Neural cell (in vitro differentiated cells): Measurements from ENCODE around the gene TBX2. TPM values are rescaled to one million over a fixed set of nuclear protein-coding genes. Genes with fewer than 3 reads are reported as not detected.

Experiments used
- H2AFZ ChIP-seq: fragments of 200-600, 300-800 bp; sonication (generic), shearing (Covaris generic); 2 replicates; pipeline ENCODE4 v1.6.0; 2014; ENCODE audit warnings: low read depth, mild to moderate bottlenecking, antibody characterized with exemption, low read length, moderate library complexity
- H3F3A ChIP-seq: fragments of 200-600 bp; shearing (Covaris generic); 2 replicates; pipeline ENCODE4 v1.6.1; 2016; ENCODE audit warnings: mild to moderate bottlenecking, moderate library complexity, mixed read lengths, antibody characterized with exemption, low read length; ENCODE audit not compliant: insufficient read depth, poor library complexity, severe bottlenecking
- H3K27ac ChIP-seq: fragments of 200-600, 300-800 bp; sonication (generic), shearing (Covaris generic); 2 replicates; pipeline ENCODE4 v1.5.1; 2014; ENCODE audit warnings: mild to moderate bottlenecking, low read length, moderate library complexity
- H3K27me3 ChIP-seq: fragments of 300-800, 200-600 bp; sonication (generic), shearing (Covaris generic); 2 replicates; pipeline ENCODE4 v1.6.0; 2014; ENCODE audit warnings: mild to moderate bottlenecking, low read depth, low read length, moderate library complexity; ENCODE audit not compliant: insufficient read depth
- H3K36me3 ChIP-seq: fragments of 300-800, 200-600 bp; sonication (generic), shearing (Covaris generic); 2 replicates; pipeline ENCODE4 v1.5.1; 2014; ENCODE audit warnings: mild to moderate bottlenecking, antibody characterized with exemption, low read length, moderate library complexity; ENCODE audit not compliant: insufficient read depth
- H3K4me2 ChIP-seq: fragments of 300-800, 200-600 bp; sonication (generic), shearing (Covaris generic); 2 replicates; pipeline ENCODE4 v1.6.0; 2014; ENCODE audit warnings: mild to moderate bottlenecking, low read length
- H3K4me3 ChIP-seq: fragments of 300-800, 200-600 bp; sonication (generic), shearing (Covaris generic); 2 replicates; pipeline ENCODE4 v1.5.1; 2014; ENCODE audit warnings: mild to moderate bottlenecking, low read length, moderate library complexity
- H3K79me2 ChIP-seq: fragments of 200-600 bp; shearing (Covaris generic); replicated peaks from 2 replicates; pipeline ENCODE4 v1.6.0; 2014; ENCODE audit warnings: mild to moderate bottlenecking, low read length, moderate library complexity; ENCODE audit not compliant: insufficient read depth
- H3K9ac ChIP-seq: fragments of 300-800, 200-600 bp; sonication (generic), shearing (Covaris generic); 2 replicates; pipeline ENCODE4 v1.6.1; 2016; ENCODE audit warnings: mild to moderate bottlenecking, low read length, mixed read lengths
- H3K9me2 ChIP-seq: fragments of 200-600 bp; shearing (Covaris generic); 2 replicates; pipeline ENCODE4 v1.6.1; 2016; ENCODE audit warnings: mild to moderate bottlenecking, low read length, mixed read lengths; ENCODE audit not compliant: insufficient read depth
- H3K9me3 ChIP-seq: fragments of 200-600, 300-800 bp; sonication (generic), shearing (Covaris generic); 2 replicates; pipeline ENCODE4 v1.6.1; 2016; ENCODE audit warnings: mild to moderate bottlenecking, mixed run types, low read length, moderate library complexity, mixed read lengths
- H4K20me1 ChIP-seq: fragments of 200-600 bp; shearing (Covaris generic); 2 replicates; pipeline ENCODE4 v1.6.1; 2016; ENCODE audit warnings: mild to moderate bottlenecking, mixed run types; ENCODE audit not compliant: insufficient read depth
- EP300 ChIP-seq: fragments of 450-650 bp; conservative IDR thresholded peaks from 2 replicates; pipeline ENCODE4 v1.6.1; 2014; ENCODE audit warnings: antibody characterized with exemption, mild to moderate bottlenecking, moderate library complexity; ENCODE audit not compliant: poor library complexity, severe bottlenecking
- EZH2 ChIP-seq: fragments of 200-600, 300-800 bp; shearing (Covaris generic), sonication (generic); IDR thresholded peaks from 2 replicates; pipeline ENCODE4 v1.6.1; 2014; ENCODE audit warnings: antibody characterized with exemption, low read length, borderline replicate concordance, mild to moderate bottlenecking; ENCODE audit not compliant: insufficient read depth, poor library complexity, severe bottlenecking
- MXI1 ChIP-seq: fragments of 450-650 bp; conservative IDR thresholded peaks from 2 replicates; pipeline ENCODE4 v1.6.1; 2014; ENCODE audit warnings: antibody characterized with exemption, mild to moderate bottlenecking; ENCODE audit not compliant: poor library complexity, severe bottlenecking
- POLR2AphosphoS5 ChIP-seq: IDR thresholded peaks from 2 replicates; pipeline ENCODE4 v1.6.1; 2012
- RAD21 ChIP-seq: fragments of 450-650 bp; conservative IDR thresholded peaks from 2 replicates; pipeline ENCODE4 v1.6.1; 2014; ENCODE audit warnings: antibody characterized with exemption, mild to moderate bottlenecking, moderate library complexity
- REST ChIP-seq: IDR thresholded peaks from 2 replicates; pipeline ENCODE4 v1.6.1; 2012; ENCODE audit warnings: borderline replicate concordance
- SMC3 ChIP-seq: fragments of 450-650 bp; conservative IDR thresholded peaks from 2 replicates; pipeline ENCODE4 v1.6.1; 2014; ENCODE audit warnings: antibody characterized with exemption, mild to moderate bottlenecking, moderate library complexity; ENCODE audit not compliant: poor library complexity
- TAF1 ChIP-seq: IDR thresholded peaks from 2 replicates; pipeline ENCODE4 v1.6.1; 2012; ENCODE audit warnings: low read depth
- polyA plus RNA-seq: library from polyadenylated mRNA; depleted of rRNA; stranded (reverse); fragments of >200 nt; gene quantifications from 2 replicates; pipeline ENCODE4 v1.2.3, GENCODE V29; 2014
- TF ChIP-seq, protein P1 (sequence below): fragments of 450-650 bp; IDR thresholded peaks from 2 replicates; pipeline ENCODE4 v1.5.1; 2014; ENCODE audit warnings: antibody characterized with exemption, mild to moderate bottlenecking, moderate library complexity; ENCODE audit not compliant: poor library complexity, severe bottlenecking

Gene TBX2
- polyA plus RNA-seq, 1 donor from 2014 or later: not detected

DNA sequence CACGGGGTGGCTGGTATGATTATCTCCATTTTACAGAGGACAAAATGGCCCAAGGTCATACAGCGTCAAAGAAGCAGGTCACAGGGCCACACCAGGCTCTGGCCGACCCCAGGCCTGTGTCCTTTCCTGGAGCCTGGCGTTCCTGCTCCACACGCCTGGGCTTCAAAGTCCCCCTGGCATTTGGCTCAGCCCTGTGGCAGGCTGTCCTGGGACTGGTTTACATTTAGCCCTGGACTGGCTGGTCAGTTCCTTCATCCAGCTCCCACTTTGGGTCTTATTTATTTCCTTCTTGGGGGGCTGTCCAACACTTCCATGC is 15.3 kb downstream of the TBX2 start:
- Histone ChIP-seq H3F3A (no peaks in the 10 kb centered on the region), H2AFZ (no peak overlapping the region), H3K4me3 (no peak overlapping the region), H3K27ac (no peak overlapping the region), H3K9me3 (no peaks in the 10 kb centered on the region), H3K4me2 (no peak overlapping the region), H3K27me3 (peaks cover 48% of the 10 kb centered on the region), H3K9me2 (no peaks in the 10 kb centered on the region), H3K79me2 (no peaks in the 10 kb centered on the region), H3K36me3 (no peaks in the 10 kb centered on the region), H3K9ac (no peak overlapping the region), H4K20me1 (no peaks in the 10 kb centered on the region)
- TF ChIP-seq MXI1 (no peak), EP300 (no peak), RAD21 (no peak), TAF1 (no peak), EZH2 (no peak), SMC3 (no peak), POLR2AphosphoS5 (no peak)
- TF ChIP-seq, protein P1, sequence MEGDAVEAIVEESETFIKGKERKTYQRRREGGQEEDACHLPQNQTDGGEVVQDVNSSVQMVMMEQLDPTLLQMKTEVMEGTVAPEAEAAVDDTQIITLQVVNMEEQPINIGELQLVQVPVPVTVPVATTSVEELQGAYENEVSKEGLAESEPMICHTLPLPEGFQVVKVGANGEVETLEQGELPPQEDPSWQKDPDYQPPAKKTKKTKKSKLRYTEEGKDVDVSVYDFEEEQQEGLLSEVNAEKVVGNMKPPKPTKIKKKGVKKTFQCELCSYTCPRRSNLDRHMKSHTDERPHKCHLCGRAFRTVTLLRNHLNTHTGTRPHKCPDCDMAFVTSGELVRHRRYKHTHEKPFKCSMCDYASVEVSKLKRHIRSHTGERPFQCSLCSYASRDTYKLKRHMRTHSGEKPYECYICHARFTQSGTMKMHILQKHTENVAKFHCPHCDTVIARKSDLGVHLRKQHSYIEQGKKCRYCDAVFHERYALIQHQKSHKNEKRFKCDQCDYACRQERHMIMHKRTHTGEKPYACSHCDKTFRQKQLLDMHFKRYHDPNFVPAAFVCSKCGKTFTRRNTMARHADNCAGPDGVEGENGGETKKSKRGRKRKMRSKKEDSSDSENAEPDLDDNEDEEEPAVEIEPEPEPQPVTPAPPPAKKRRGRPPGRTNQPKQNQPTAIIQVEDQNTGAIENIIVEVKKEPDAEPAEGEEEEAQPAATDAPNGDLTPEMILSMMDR: no peak

GRCh38 chr17:61415374-61416210 is 15.9 kb downstream of the TBX2 start:
- H3K9me3 ChIP-seq: no peaks in the 10 kb centered on the region
- H3K9ac ChIP-seq: no peak overlapping the region
- no peak overlapping the region for H3K4me2 ChIP-seq
- H3K27me3 ChIP-seq: peaks cover 41% of the 10 kb centered on the region
- no peaks in the 10 kb centered on the region for H3F3A ChIP-seq
- no peak overlapping the region for H2AFZ ChIP-seq
- no peaks in the 10 kb centered on the region for H3K79me2 ChIP-seq
- H4K20me1 ChIP-seq: no peaks in the 10 kb centered on the region
- H3K9me2 ChIP-seq: no peaks in the 10 kb centered on the region
- no peak overlapping the region for H3K4me3 ChIP-seq
- no peak for TF ChIP-seq EZH2
- no peak for TF ChIP-seq POLR2AphosphoS5
- TF ChIP-seq, protein P1: no peak
- no peak for TF ChIP-seq MXI1
- no peak for TF ChIP-seq EP300
- TF ChIP-seq REST: no peak
- no peak for TF ChIP-seq TAF1
- no peak for TF ChIP-seq RAD21
- TF ChIP-seq SMC3: no peak
- no peak overlapping the region for H3K27ac ChIP-seq
- no peaks in the 10 kb centered on the region for H3K36me3 ChIP-seq
